Measurements from ENCODE around the gene PIGU.

Gene PIGU

GRCh38 chr20:34562641-34563040, 114.3 kb downstream of the PIGU start:
- DNase-seq, result no peak
- TF ChIP-seq, protein P1, sequence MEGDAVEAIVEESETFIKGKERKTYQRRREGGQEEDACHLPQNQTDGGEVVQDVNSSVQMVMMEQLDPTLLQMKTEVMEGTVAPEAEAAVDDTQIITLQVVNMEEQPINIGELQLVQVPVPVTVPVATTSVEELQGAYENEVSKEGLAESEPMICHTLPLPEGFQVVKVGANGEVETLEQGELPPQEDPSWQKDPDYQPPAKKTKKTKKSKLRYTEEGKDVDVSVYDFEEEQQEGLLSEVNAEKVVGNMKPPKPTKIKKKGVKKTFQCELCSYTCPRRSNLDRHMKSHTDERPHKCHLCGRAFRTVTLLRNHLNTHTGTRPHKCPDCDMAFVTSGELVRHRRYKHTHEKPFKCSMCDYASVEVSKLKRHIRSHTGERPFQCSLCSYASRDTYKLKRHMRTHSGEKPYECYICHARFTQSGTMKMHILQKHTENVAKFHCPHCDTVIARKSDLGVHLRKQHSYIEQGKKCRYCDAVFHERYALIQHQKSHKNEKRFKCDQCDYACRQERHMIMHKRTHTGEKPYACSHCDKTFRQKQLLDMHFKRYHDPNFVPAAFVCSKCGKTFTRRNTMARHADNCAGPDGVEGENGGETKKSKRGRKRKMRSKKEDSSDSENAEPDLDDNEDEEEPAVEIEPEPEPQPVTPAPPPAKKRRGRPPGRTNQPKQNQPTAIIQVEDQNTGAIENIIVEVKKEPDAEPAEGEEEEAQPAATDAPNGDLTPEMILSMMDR (IDR thresholded peaks at IDR 0.05), result peak; percentile 26
- peaks cover 22% of the 10 kb centered on the region for H3K36me3 Mint-ChIP-seq (ENCODE audit: low read depth)
- H3K4me3 Mint-ChIP-seq, result no peak overlapping the region
- H3K4me1 Mint-ChIP-seq, result peaks cover 19% of the 10 kb centered on the region
- H3K27me3 Mint-ChIP-seq (ENCODE audit: low read depth, poor library complexity), result peaks cover 13% of the 10 kb centered on the region
- H3K27ac Mint-ChIP-seq, result no peak overlapping the region
- H3K9me3 Mint-ChIP-seq, result no peaks in the 10 kb centered on the region

DNA sequence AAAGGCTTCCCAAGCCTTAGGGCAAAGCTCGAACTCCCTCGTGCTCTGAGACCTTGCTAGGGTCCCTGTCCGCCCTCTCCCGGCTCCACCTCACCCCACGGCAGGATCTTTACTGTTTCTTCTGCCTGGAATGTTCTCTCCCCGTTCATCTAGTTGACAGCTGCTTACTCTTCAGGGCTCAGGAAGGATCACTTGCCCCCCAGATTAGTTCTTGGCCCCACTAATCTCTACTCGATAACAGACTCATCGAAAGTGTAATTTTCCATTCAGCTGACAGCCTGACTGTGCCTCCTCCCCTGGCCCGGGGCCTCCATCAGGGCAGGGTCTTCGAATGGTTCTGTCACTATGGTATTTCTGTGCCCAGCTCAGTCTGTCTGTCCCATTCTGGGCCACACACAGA, 115.2 kb downstream of the PIGU start:
- Mint-ChIP-seq H3K27me3 (ENCODE audit: low read depth, poor library complexity) (peaks cover 19% of the 10 kb centered on the region), H3K27ac (no peak overlapping the region), H3K36me3 (ENCODE audit: low read depth) (peaks cover 22% of the 10 kb centered on the region), H3K4me3 (no peak overlapping the region), H3K9me3 (no peaks in the 10 kb centered on the region), H3K4me1 (peaks cover 18% of the 10 kb centered on the region)
- no peak for DNase-seq
- TF ChIP-seq, protein P1 (IDR thresholded peaks at IDR 0.05), result no peak

DNA sequence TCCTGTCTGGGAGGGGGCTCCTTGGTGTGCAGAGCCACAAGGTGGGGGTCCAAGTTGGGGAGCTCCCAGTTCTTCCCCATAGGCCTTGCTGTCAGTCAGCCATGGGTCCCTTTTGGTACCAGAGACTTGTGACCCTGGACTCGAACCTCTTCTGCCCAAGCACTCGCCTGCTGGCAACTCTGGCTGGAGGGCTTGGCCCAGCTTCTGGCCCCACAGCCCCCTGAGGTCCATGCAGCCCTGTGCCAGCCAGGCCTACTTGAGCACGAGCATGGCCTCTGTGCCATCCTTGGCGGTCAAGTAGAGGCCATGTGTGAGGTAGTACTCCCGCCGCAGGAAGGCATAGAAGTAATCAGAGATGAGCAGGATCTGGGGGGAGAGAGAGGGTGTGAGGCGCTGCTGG, 116.3 kb downstream of the PIGU start:
- no peak for DNase-seq
- H3K27ac Mint-ChIP-seq, result no peak overlapping the region
- peaks cover 16% of the 10 kb centered on the region for H3K36me3 Mint-ChIP-seq (ENCODE audit: low read depth)
- peaks cover 8% of the 10 kb centered on the region for H3K4me1 Mint-ChIP-seq
- H3K9me3 Mint-ChIP-seq, result no peaks in the 10 kb centered on the region
- TF ChIP-seq, protein P1 (IDR thresholded peaks at IDR 0.05), result no peak
- H3K27me3 Mint-ChIP-seq (ENCODE audit: low read depth, poor library complexity), result peaks cover 25% of the 10 kb centered on the region
- H3K4me3 Mint-ChIP-seq, result no peak overlapping the region

DNA sequence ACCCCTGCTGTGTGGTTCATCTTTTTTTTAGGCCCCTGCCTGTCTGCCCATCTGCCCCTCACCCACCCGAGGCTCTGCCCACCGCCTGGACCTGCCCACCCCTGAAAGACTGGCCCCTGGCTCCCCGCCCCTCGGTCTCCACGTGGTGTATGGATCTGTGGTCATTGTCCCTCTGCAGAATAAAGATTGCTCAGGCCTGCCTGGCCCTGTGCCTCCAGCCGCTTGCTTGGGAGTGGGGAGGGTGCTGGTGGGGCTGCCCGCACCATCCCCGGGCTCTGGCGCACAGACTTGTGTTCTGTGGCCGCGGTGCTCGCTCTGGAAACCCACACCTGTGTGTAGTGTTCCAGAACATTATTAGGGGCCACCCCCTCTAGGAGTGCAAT, 116.8 kb downstream of the PIGU start:
- peaks cover 25% of the 10 kb centered on the region for H3K27me3 Mint-ChIP-seq (ENCODE audit: low read depth, poor library complexity)
- TF ChIP-seq, protein P1 (IDR thresholded peaks at IDR 0.05), result no peak
- H3K4me3 Mint-ChIP-seq, result peak overlapping the region; percentile 57
- DNase-seq, result no peak
- peaks cover 14% of the 10 kb centered on the region for H3K36me3 Mint-ChIP-seq (ENCODE audit: low read depth)
- H3K9me3 Mint-ChIP-seq, result no peaks in the 10 kb centered on the region
- no peak overlapping the region for H3K27ac Mint-ChIP-seq
- peaks cover 7% of the 10 kb centered on the region for H3K4me1 Mint-ChIP-seq

DNA sequence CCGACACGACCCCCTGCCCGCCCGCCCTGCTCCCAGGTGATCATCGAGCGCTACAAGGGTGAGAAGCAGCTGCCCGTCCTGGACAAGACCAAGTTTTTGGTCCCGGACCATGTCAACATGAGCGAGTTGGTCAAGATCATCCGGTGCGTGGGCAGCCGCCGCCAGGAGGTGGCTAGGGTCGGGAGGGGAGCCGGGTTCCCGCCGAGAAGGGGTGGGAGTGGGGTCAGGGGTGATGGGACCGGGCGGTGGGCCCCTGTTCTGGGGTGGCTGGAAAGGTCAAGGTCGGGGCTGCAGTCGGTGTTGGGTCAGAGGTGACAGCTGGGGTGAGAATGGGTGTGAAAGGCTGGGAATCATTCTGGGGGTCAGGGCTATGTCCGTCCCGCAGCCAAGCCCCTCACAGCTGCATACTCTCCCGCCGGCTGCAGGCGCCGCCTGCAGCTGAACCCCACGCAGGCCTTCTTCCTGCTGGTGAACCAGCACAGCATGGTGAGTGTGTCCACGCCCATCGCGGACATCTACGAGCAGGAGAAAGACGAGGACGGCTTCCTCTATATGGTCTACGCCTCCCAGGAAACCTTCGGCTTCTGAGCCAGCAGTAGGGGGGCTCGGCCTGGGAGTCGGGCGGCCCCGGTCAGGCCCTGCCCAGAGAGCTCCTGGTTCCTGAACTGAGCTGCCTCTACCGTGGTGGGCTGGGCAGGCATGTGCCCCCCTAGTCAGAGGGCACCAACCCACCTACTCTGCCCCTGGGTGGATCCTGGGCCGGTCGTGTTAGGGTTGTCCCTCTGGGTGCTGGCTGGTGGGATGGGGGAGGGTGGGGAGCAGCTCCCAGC, 117.4 kb downstream of the PIGU start:
- peaks cover 25% of the 10 kb centered on the region for H3K27me3 Mint-ChIP-seq (ENCODE audit: low read depth, poor library complexity)
- TF ChIP-seq, protein P1 (IDR thresholded peaks at IDR 0.05), result no peak
- H3K4me1 Mint-ChIP-seq, result peaks cover 7% of the 10 kb centered on the region
- no peak overlapping the region for H3K27ac Mint-ChIP-seq
- DNase-seq, result peak; percentile 28
- peak overlapping the region; percentile 73 for H3K4me3 Mint-ChIP-seq
- peaks cover 11% of the 10 kb centered on the region for H3K36me3 Mint-ChIP-seq (ENCODE audit: low read depth)
- no peaks in the 10 kb centered on the region for H3K9me3 Mint-ChIP-seq
